HCT116 (cell line): ENCODE results near the gene DBN1.

ENCODE experiments used
- ELF1 ChIP-seq: IDR thresholded peaks from 2 replicates; pipeline ENCODE4 v1.6.1; 2012; ENCODE audit warnings: low read depth, borderline replicate concordance
- EZH2 ChIP-seq: fragments of 200-600 bp; sonication (generic); IDR thresholded peaks from 2 replicates; pipeline ENCODE4 v1.6.1; 2017; ENCODE audit warnings: antibody characterized with exemption, mixed run types
- JUND ChIP-seq: IDR thresholded peaks from 2 replicates; pipeline ENCODE4 v1.6.1; 2012
- POLR2A ChIP-seq: IDR thresholded peaks from 2 replicates; pipeline ENCODE4 v1.7.0; 2011; ENCODE audit warnings: borderline replicate concordance; ENCODE audit not compliant: insufficient read depth, insufficient read length; ENCODE audit errors: extremely low read depth
- POLR2AphosphoS5 ChIP-seq: IDR thresholded peaks from 2 replicates; pipeline ENCODE4 v1.6.1; 2011; ENCODE audit warnings: mild to moderate bottlenecking, low read depth, low read length, moderate library complexity
- RAD21 ChIP-seq: IDR thresholded peaks from 2 replicates; pipeline ENCODE4 v1.6.1; 2012; ENCODE audit warnings: low read depth, mild to moderate bottlenecking
- TCF7L2 ChIP-seq: IDR thresholded peaks from 2 replicates; pipeline ENCODE4 v1.7.0; 2011; ENCODE audit warnings: borderline replicate concordance, inconsistent platforms; ENCODE audit not compliant: insufficient read depth, insufficient read length; ENCODE audit errors: extremely low read depth
- ZNF274 ChIP-seq: fragments of 200-500 bp; sonication (Bioruptor generic); IDR thresholded peaks from 2 replicates; pipeline ENCODE4 v1.6.1; 2014; ENCODE audit warnings: mild to moderate bottlenecking, low read depth, low read length, inconsistent platforms
- TF ChIP-seq, protein P1 (sequence below), 3 experiments: fragments of 200-600 bp in 1 of 3; sonication (generic) in 1 of 3; IDR thresholded peaks in 2 of 3; conservative IDR thresholded peaks in 1 of 3; 2 replicates each; pipeline ENCODE4 v1.5.1; 2012 to 2017; ENCODE audit warnings: low read depth in 2 of 3, low read length in 2 of 3, antibody characterized with exemption in 1 of 3, borderline replicate concordance in 1 of 3, control low read depth in 1 of 3, mild to moderate bottlenecking in 1 of 3, mixed read lengths in 1 of 3, mixed run types in 1 of 3, moderate library complexity in 1 of 3; ENCODE audit not compliant: insufficient read depth in 1 of 3
- TF ChIP-seq, protein P2 (sequence below): IDR thresholded peaks from 2 replicates; pipeline ENCODE4 v1.6.1; 2012; ENCODE audit warnings: low read depth
- TF ChIP-seq, protein P3 (sequence below): IDR thresholded peaks from 2 replicates; pipeline ENCODE4 v1.6.1; 2012
- TF ChIP-seq, protein P4 (sequence below): IDR thresholded peaks from 2 replicates; pipeline ENCODE4 v1.6.1; 2011; ENCODE audit warnings: mild to moderate bottlenecking, low read length, moderate library complexity; ENCODE audit not compliant: insufficient replicate concordance; ENCODE audit errors: extremely low read depth

DNA sequence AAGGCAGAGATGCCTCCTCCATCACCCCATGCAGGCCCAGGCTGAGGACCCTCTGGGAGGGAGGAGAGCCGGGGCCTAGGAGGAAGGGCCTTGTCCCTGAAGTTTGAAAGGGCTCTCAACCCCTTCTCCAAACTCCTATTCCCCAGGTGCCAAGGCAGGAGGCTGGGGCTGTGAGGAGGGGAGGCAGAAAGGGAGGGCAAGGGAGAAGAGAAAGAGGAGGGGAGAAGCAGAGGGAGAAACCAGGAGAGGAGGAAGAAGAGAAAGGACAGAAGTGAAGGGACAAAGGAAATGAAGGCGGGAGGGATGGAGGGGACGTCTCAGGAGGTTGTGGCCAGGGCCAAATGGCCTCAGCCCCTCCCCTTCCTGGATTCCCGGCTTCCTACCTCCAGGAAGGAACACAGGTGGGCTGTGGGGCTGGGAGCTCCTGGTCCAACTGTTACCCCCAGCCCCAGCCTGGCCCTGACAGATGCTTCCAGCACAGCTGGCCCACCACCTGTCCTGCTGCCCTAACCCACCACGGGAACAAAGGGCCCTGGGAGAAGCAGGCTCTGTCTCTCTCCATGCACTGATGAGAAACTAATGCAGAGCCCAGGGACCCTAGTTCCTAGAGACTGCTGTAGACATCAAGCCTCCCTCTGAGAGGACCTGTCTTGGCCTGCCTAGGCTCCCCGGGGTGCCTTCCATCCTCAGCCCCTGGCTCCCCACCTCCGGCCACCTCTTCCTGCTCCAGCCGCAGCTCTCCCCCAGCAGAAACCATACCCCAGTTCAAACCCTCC lies 3.5 kb downstream of the DBN1 start:
- TF ChIP-seq ZNF274 = no peak
- TF ChIP-seq, protein P1, sequence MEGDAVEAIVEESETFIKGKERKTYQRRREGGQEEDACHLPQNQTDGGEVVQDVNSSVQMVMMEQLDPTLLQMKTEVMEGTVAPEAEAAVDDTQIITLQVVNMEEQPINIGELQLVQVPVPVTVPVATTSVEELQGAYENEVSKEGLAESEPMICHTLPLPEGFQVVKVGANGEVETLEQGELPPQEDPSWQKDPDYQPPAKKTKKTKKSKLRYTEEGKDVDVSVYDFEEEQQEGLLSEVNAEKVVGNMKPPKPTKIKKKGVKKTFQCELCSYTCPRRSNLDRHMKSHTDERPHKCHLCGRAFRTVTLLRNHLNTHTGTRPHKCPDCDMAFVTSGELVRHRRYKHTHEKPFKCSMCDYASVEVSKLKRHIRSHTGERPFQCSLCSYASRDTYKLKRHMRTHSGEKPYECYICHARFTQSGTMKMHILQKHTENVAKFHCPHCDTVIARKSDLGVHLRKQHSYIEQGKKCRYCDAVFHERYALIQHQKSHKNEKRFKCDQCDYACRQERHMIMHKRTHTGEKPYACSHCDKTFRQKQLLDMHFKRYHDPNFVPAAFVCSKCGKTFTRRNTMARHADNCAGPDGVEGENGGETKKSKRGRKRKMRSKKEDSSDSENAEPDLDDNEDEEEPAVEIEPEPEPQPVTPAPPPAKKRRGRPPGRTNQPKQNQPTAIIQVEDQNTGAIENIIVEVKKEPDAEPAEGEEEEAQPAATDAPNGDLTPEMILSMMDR (IDR thresholded peaks at IDR 0.05 in 2 of 3, conservative IDR thresholded peaks at IDR 0.05 in 1 of 3; ENCODE audit: borderline replicate concordance in 1 of 3, insufficient read depth in 1 of 3, low read depth in 2 of 3, low read length in 2 of 3) = no peak
- no peak for TF ChIP-seq TCF7L2
- TF ChIP-seq, protein P2, sequence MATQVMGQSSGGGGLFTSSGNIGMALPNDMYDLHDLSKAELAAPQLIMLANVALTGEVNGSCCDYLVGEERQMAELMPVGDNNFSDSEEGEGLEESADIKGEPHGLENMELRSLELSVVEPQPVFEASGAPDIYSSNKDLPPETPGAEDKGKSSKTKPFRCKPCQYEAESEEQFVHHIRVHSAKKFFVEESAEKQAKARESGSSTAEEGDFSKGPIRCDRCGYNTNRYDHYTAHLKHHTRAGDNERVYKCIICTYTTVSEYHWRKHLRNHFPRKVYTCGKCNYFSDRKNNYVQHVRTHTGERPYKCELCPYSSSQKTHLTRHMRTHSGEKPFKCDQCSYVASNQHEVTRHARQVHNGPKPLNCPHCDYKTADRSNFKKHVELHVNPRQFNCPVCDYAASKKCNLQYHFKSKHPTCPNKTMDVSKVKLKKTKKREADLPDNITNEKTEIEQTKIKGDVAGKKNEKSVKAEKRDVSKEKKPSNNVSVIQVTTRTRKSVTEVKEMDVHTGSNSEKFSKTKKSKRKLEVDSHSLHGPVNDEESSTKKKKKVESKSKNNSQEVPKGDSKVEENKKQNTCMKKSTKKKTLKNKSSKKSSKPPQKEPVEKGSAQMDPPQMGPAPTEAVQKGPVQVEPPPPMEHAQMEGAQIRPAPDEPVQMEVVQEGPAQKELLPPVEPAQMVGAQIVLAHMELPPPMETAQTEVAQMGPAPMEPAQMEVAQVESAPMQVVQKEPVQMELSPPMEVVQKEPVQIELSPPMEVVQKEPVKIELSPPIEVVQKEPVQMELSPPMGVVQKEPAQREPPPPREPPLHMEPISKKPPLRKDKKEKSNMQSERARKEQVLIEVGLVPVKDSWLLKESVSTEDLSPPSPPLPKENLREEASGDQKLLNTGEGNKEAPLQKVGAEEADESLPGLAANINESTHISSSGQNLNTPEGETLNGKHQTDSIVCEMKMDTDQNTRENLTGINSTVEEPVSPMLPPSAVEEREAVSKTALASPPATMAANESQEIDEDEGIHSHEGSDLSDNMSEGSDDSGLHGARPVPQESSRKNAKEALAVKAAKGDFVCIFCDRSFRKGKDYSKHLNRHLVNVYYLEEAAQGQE = no peak
- no peak; the same call in 1 of the 2 replicates for TF ChIP-seq POLR2AphosphoS5
- no peak for TF ChIP-seq JUND
- TF ChIP-seq RAD21 = no peak
- no peak for TF ChIP-seq EZH2
- no peak for TF ChIP-seq POLR2A
- no peak for TF ChIP-seq ELF1
- TF ChIP-seq, protein P3, sequence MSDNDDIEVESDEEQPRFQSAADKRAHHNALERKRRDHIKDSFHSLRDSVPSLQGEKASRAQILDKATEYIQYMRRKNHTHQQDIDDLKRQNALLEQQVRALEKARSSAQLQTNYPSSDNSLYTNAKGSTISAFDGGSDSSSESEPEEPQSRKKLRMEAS = no peak
- TF ChIP-seq, protein P4, sequence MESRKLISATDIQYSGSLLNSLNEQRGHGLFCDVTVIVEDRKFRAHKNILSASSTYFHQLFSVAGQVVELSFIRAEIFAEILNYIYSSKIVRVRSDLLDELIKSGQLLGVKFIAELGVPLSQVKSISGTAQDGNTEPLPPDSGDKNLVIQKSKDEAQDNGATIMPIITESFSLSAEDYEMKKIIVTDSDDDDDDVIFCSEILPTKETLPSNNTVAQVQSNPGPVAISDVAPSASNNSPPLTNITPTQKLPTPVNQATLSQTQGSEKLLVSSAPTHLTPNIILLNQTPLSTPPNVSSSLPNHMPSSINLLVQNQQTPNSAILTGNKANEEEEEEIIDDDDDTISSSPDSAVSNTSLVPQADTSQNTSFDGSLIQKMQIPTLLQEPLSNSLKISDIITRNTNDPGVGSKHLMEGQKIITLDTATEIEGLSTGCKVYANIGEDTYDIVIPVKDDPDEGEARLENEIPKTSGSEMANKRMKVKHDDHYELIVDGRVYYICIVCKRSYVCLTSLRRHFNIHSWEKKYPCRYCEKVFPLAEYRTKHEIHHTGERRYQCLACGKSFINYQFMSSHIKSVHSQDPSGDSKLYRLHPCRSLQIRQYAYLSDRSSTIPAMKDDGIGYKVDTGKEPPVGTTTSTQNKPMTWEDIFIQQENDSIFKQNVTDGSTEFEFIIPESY = no peak
